Kidney epithelial cell (primary cell): Measurements from ENCODE around the gene PSMB8. TPM values are rescaled to one million over a fixed set of nuclear protein-coding genes. Genes with fewer than 3 reads are reported as not detected.

Experiments used
- DNase-seq: peaks from one replicate; pipeline ENCODE4 v3.0.0-alpha.2; 2010; ENCODE audit warnings: low read depth
- H3K27me3 ChIP-seq: 2 replicates; pipeline ENCODE4 v1.6.0; 2011; ENCODE audit warnings: low read length; ENCODE audit not compliant: control insufficient read depth, insufficient read depth
- H3K36me3 ChIP-seq: 2 replicates; pipeline ENCODE4 v1.5.1; 2011; ENCODE audit warnings: low read length; ENCODE audit not compliant: control insufficient read depth, insufficient read depth
- H3K4me3 ChIP-seq: 2 replicates; pipeline ENCODE4 v1.5.1; 2011; ENCODE audit warnings: low read depth, mild to moderate bottlenecking, control low read depth, low read length
- CTCF ChIP-seq: IDR thresholded peaks from 2 replicates; pipeline ENCODE4 v1.5.1; 2011; ENCODE audit warnings: mild to moderate bottlenecking, moderate library complexity, low read length, control low read depth, inconsistent platforms; ENCODE audit not compliant: insufficient read depth, poor library complexity, severe bottlenecking
- total RNA-seq: library from RNA; depleted of rRNA; stranded (reverse); fragments of >200 nt; gene quantifications from 2 replicates; pipeline ENCODE4 v1.2.3, GENCODE V29; 2015

Gene PSMB8
- total RNA-seq, 1 donor from 2014 or later = 84.1 TPM

GRCh38 chr6:32843331-32843978 is 392 bp downstream of the PSMB8 start:
- Histone ChIP-seq H3K27me3 (no peaks in the 10 kb centered on the region), H3K36me3 (no peaks in the 10 kb centered on the region), H3K4me3 (peak overlapping the region; percentile 84)
- DNase-seq = no peak
- no peak for TF ChIP-seq CTCF

DNA sequence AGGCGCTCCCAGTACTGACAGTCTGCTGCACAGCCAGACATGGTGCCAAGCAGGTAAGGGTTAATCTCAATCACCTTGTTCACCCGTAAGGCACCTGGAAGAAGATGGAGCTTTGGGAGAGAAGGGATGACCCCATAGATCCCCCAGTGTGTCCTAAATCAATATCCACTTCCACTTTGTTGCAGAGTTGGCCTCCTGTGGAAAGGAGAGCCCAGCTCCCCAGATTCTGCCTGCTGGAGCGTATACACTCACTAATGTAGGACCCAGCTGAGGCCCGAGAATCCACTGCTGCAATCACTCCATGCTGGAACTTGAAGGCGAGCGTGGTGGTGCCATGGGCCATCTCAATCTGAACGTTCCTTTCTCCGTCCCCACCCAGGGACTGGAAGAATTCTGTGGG is 1.2 kb downstream of the PSMB8 start:
- H3K4me3 ChIP-seq = no peak overlapping the region
- no peak for TF ChIP-seq CTCF
- DNase-seq = no peak
- H3K27me3 ChIP-seq = no peaks in the 10 kb centered on the region
- H3K36me3 ChIP-seq = no peaks in the 10 kb centered on the region

- no peak for DNase-seq
- no peaks in the 10 kb centered on the region for H3K27me3 ChIP-seq
- H3K36me3 ChIP-seq = no peaks in the 10 kb centered on the region
- TF ChIP-seq CTCF = no peak
- no peak overlapping the region for H3K4me3 ChIP-seq
These were observed 1.7 kb downstream of the PSMB8 start for GRCh38 chr6:32842021-32842650.

DNA sequence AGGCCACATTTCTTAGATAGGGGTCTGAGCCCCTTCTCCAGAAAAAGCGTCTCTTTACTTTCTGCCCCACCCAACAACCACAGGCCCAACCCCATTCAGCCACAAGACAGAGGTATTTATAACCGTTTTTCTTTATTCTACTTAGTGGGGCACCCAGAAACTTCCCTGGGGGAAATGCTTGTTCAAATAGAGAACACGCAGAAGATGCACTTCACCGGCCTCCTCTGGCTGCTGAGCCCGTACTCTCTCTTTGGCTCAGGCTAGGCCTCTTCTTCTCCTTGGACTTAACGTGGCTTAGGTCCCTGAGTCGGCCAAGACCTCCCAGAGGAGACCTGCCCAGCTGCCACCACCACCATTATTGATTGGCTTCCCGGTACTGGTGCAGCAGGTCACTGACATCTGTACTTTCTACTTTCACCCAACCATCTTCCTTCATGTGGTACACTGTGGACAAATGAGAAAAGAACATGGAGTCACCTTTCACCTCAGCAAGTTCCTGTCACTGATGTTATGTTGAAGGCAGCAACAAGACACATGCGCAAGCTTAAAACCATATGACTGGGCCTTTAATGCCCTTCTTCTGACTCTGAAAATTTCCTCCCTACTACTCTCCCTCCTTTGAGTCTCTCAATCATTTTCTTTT is 3.1 kb downstream of the PSMB8 start:
- no peak overlapping the region for H3K4me3 ChIP-seq
- no peaks in the 10 kb centered on the region for H3K27me3 ChIP-seq
- DNase-seq = no peak
- TF ChIP-seq CTCF = no peak
- no peaks in the 10 kb centered on the region for H3K36me3 ChIP-seq

DNA sequence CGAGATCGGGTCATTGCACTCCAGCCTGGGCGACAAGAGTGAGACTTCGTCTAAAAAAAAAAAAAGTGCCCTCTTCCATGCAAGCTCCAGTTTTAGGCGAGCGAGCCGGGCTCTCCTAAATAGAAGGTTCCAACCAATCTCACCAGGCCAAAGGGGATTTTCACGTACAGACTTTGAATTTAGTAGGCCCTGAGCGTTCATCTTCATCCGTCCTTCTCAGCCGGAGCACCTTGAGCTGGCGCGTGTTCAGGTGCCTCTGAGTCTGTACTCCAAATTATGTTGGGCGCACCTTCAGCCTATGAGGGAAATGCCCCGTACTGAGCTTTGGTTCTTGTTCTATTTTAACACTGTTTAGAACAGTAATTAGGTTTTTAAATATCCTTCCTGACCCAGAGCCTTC is 4.5 kb downstream of the PSMB8 start:
- TF ChIP-seq CTCF = no peak
- DNase-seq = no peak
- H3K4me3 ChIP-seq = no peak overlapping the region

More for the DNA sequence above, 4.5 kb downstream of the PSMB8 start:
- Histone ChIP-seq H3K27me3 (no peaks in the 10 kb centered on the region), H3K36me3 (no peaks in the 10 kb centered on the region)
